Amygdala (tissue), 56 donors: Measurements from ENCODE around the gene CRB1.
"Not testable (repeated sequence)": the region's sequence is repeated elsewhere in the genome, so short reads cannot be mapped to it uniquely, and the experiment has no call there.

Source experiments
- DNase-seq, 56 donors: peaks; one replicate each; lab custom pipeline; 2025; lab: John Stamatoyannopoulos, UW

Gene CRB1

GRCh38 chr1:197451381-197451780 is 183.3 kb downstream of the CRB1 start:
- no peak for DNase-seq

GRCh38 chr1:197453376-197454058 is 185.5 kb downstream of the CRB1 start:
- no peak for DNase-seq

- no peak for DNase-seq
These were observed 194.5 kb downstream of the CRB1 start for GRCh38 chr1:197462539-197462938.

- DNase-seq = no peak
These were observed 195.1 kb downstream of the CRB1 start for GRCh38 chr1:197463142-197463541.

- peak in 24 of 56 donors; percentile 4 to 62 (median 26) for DNase-seq
These were observed 196.0 kb downstream of the CRB1 start for GRCh38 chr1:197464044-197464443.

- no peak for DNase-seq
These were observed 197.7 kb downstream of the CRB1 start for GRCh38 chr1:197465528-197466327.

- no peak for DNase-seq
These were observed 198.8 kb downstream of the CRB1 start for GRCh38 chr1:197466813-197467212.

- DNase-seq = no peak
These were observed 199.8 kb downstream of the CRB1 start for GRCh38 chr1:197467881-197468280.

GRCh38 chr1:197468543-197469175 is 200.6 kb downstream of the CRB1 start:
- no peak for DNase-seq

GRCh38 chr1:197469620-197470210 is 201.7 kb downstream of the CRB1 start:
- DNase-seq = no peak

- DNase-seq = no peak
These were observed 202.3 kb downstream of the CRB1 start for GRCh38 chr1:197470330-197470729.

GRCh38 chr1:197471248-197471985 is 203.4 kb downstream of the CRB1 start:
- peak in 21 of 56 donors; percentile 3 to 43 (median 12) for DNase-seq

- DNase-seq = no peak
These were observed 204.1 kb downstream of the CRB1 start for GRCh38 chr1:197472141-197472540.

GRCh38 chr1:197480446-197480845 is 212.4 kb downstream of the CRB1 start:
- no peak for DNase-seq

GRCh38 chr1:197481101-197481500 is 213.0 kb downstream of the CRB1 start:
- DNase-seq = no peak

GRCh38 chr1:197485790-197486189 is 217.7 kb downstream of the CRB1 start:
- no peak for DNase-seq

GRCh38 chr1:197486946-197487345 is 218.9 kb downstream of the CRB1 start:
- DNase-seq = no peak

GRCh38 chr1:197491505-197491904 is 223.5 kb downstream of the CRB1 start:
- not testable (repeated sequence) for DNase-seq

- no peak for DNase-seq
These were observed 228.7 kb downstream of the CRB1 start for GRCh38 chr1:197496722-197497121.

- no peak for DNase-seq
These were observed 242.8 kb downstream of the CRB1 start for GRCh38 chr1:197510691-197511378.
